ENCODE data around the gene TGM3. TPM values are rescaled to one million over a fixed set of nuclear protein-coding genes. Genes with fewer than 3 reads are reported as not detected.

The TGM3 gene
- total and polyA plus RNA-seq, 10 of the 15 experiments (the other 5 are each of a cell fraction or from before 2014, with no cell fraction given), result not detected

GRCh38 chr20:2292416-2293110 lies 3.2 kb upstream of the TGM3 start:
- DNase-seq (ENCODE audit: low read depth, low spot score) (no peak), ATAC-seq (no peak), FAIRE-seq (no peak)
- Histone ChIP-seq H3K36me3 (ENCODE audit: control insufficient read depth in 2 of 2, insufficient read depth in 2 of 2, low read length in 1 of 2) (no peaks in the 10 kb centered on the region), H3K9me3 (replicated peaks; ENCODE audit: control insufficient read depth, insufficient read depth, low read length) (no peaks in the 10 kb centered on the region), H3K4me1 (ENCODE audit: control insufficient read depth, insufficient read depth, low read length) (peaks cover 7% of the 10 kb centered on the region), H4K20me1 (ENCODE audit: control insufficient read depth, insufficient read depth) (no peaks in the 10 kb centered on the region), H2AFZ (ENCODE audit: control insufficient read depth, low read depth, low read length) (no peak overlapping the region), H3K79me2 (ENCODE audit: control insufficient read depth, insufficient read depth, low read length) (no peaks in the 10 kb centered on the region), H3K4me3 (no peak overlapping the region), H3K4me2 (ENCODE audit: control insufficient read depth, insufficient read depth) (no peak overlapping the region), H3K27ac (ENCODE audit: control insufficient read depth, insufficient read depth) (no peak overlapping the region), H3K9ac (ENCODE audit: control insufficient read depth, insufficient read depth, low read length) (no peak overlapping the region), H3K27me3 (replicated peaks in 1 of 2; ENCODE audit: control insufficient read depth in 2 of 2, insufficient read depth in 2 of 2, low read length in 1 of 2) (no peaks in the 10 kb centered on the region; a peak in 1 of 4 replicates)
- SMC1A ChIA-PET (ENCODE audit: uncharacterized antibody, unreplicated experiment), result no interaction called here
- POLR2A ChIA-PET, result interaction anchor here (0.7 kb wide), 1 partner anchor 9 kb away, joined by 3 read pairs; no protein-coding TSS in a partner anchor
- no TSS peak for BruUV-seq (replicated peaks)
- in situ Hi-C loops (cut with MboI) (no loop called here), intact Hi-C loops (cut with micrococcal nuclease; ENCODE audit: unreplicated experiment) (no loop called here)
- RAD21 ChIA-PET (ENCODE audit: unreplicated experiment), result interaction anchor here (1.2 kb wide), 1 partner anchor 12 kb away, joined by 3 read pairs; no protein-coding TSS in a partner anchor
- 73% methylated on average over 8 of the region's 8 CpGs for WGBS (ENCODE audit: insufficient coverage, insufficient replicate concordance, low lambda C conversion rate, missing lambda C conversion rate)
- CTCF ChIA-PET, result interaction anchor here (1.1 to 2.2 kb wide), 2 partner anchors 9 to 21 kb away, joined by 3 to 5 read pairs; no protein-coding TSS in a partner anchor
- no peak for TF ChIP-seq TAF1 (IDR thresholded peaks at IDR 0.05; ENCODE audit: borderline replicate concordance, low read depth, low read length)
- TF ChIP-seq KAT2A (conservative IDR thresholded peaks at IDR 0.05; ENCODE audit: control insufficient read depth, low read depth, low read length), result no peak
- no peak for TF ChIP-seq NR2F1 (conservative IDR thresholded peaks at IDR 0.05)
- TF ChIP-seq TARDBP (IDR thresholded peaks at IDR 0.05; ENCODE audit: borderline replicate concordance), result no peak
- no peak for TF ChIP-seq RB1 (IDR thresholded peaks at IDR 0.05; ENCODE audit: borderline replicate concordance)
- no peak for TF ChIP-seq PML (IDR thresholded peaks at IDR 0.05; ENCODE audit: low read length)

GRCh38 chr20:2293486-2293885 lies 2.3 kb upstream of the TGM3 start:
- in situ Hi-C loops (cut with MboI) (no loop called here), intact Hi-C loops (cut with micrococcal nuclease; ENCODE audit: unreplicated experiment) (no loop called here)
- ChIA-PET CTCF (interaction anchor here (1.1 kb wide), 1 partner anchor 20 kb away, joined by 3 read pairs; no protein-coding TSS in a partner anchor), SMC1A (ENCODE audit: uncharacterized antibody, unreplicated experiment) (interaction anchor here (1.1 kb wide), 1 partner anchor 31 kb away, joined by 3 read pairs; no protein-coding TSS in a partner anchor), RAD21 (ENCODE audit: unreplicated experiment) (no interaction called here), POLR2A (no interaction called here)
- WGBS (ENCODE audit: insufficient coverage, insufficient replicate concordance, low lambda C conversion rate, missing lambda C conversion rate), result 55% methylated on average over 11 of the region's 11 CpGs
- H3K79me2 ChIP-seq (ENCODE audit: control insufficient read depth, insufficient read depth, low read length), result no peaks in the 10 kb centered on the region
- DNase-seq (ENCODE audit: low read depth, low spot score) (no peak), ATAC-seq (no peak), FAIRE-seq (no peak)
- no peak overlapping the region for H3K4me2 ChIP-seq (ENCODE audit: control insufficient read depth, insufficient read depth)
- H3K4me3 ChIP-seq, result no peak overlapping the region
- H3K4me1 ChIP-seq (ENCODE audit: control insufficient read depth, insufficient read depth, low read length), result peaks cover 7% of the 10 kb centered on the region
- no peak overlapping the region for H3K9ac ChIP-seq (ENCODE audit: control insufficient read depth, insufficient read depth, low read length)
- no peak overlapping the region for H2AFZ ChIP-seq (ENCODE audit: control insufficient read depth, low read depth, low read length)
- no peaks in the 10 kb centered on the region for H4K20me1 ChIP-seq (ENCODE audit: control insufficient read depth, insufficient read depth)
- no peak overlapping the region for H3K27ac ChIP-seq (ENCODE audit: control insufficient read depth, insufficient read depth)
- no peaks in the 10 kb centered on the region for H3K36me3 ChIP-seq (ENCODE audit: control insufficient read depth in 2 of 2, insufficient read depth in 2 of 2, low read length in 1 of 2)
- no peaks in the 10 kb centered on the region; a peak in 1 of 4 replicates for H3K27me3 ChIP-seq (replicated peaks in 1 of 2; ENCODE audit: control insufficient read depth in 2 of 2, insufficient read depth in 2 of 2, low read length in 1 of 2)
- no peaks in the 10 kb centered on the region for H3K9me3 ChIP-seq (replicated peaks; ENCODE audit: control insufficient read depth, insufficient read depth, low read length)
- no TSS peak for BruUV-seq (replicated peaks)
- TF ChIP-seq FOXK2 (IDR thresholded peaks at IDR 0.05) (no peak), SUZ12 (IDR thresholded peaks at IDR 0.05; ENCODE audit: unreplicated experiment) (no peak), RFX5 (IDR thresholded peaks at IDR 0.05; ENCODE audit: low read depth, low read length) (no peak), NFIC (IDR thresholded peaks at IDR 0.05; ENCODE audit: low read depth, low read length) (no peak), JUND (IDR thresholded peaks at IDR 0.05; ENCODE audit: low read depth, low read length) (no peak), IKZF1 (conservative IDR thresholded peaks at IDR 0.05) (no peak), WRNIP1 (IDR thresholded peaks at IDR 0.05; ENCODE audit: borderline replicate concordance, low read depth, low read length) (no peak), SKIL (IDR thresholded peaks at IDR 0.05; ENCODE audit: low read depth, poor library complexity, severe bottlenecking) (no peak)

Measured in GM12878 (cell line).